PC-3 (cell line): Measurements from ENCODE around the gene ARMH4.

Experiments
- EZH2 ChIP-seq: fragments of 300-600 bp; sonication (generic); IDR thresholded peaks from one replicate; pipeline ENCODE4 v1.6.1; 2017; ENCODE audit warnings: antibody characterized with exemption, mild to moderate bottlenecking, low read length; ENCODE audit not compliant: unreplicated experiment
- TF ChIP-seq, protein P1 (sequence below): fragments of 300-600 bp; sonication (generic); conservative IDR thresholded peaks from 2 replicates; pipeline ENCODE4 v1.5.1; 2017; ENCODE audit warnings: antibody characterized with exemption, low read depth, mild to moderate bottlenecking, low read length

DNA sequence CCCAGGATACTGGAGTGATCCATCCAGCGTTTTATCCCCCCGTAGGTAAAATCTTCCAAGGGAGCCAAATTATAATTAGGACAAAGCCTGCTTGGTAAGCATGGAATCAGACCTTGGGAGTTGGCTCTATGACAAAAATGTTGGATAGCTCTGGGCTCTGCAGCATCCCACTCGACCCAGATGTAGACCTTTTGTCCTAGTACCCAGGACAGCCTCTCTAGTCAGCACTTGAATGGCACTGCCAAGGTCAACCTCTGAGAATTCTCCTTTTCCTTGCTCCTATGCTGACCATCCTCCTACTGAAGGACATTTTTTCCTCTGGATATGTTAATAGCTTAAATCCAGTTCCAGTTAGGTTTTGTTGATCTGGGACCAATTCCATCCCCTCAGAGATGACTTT is 181.4 kb downstream of the ARMH4 start:
- TF ChIP-seq, protein P1, sequence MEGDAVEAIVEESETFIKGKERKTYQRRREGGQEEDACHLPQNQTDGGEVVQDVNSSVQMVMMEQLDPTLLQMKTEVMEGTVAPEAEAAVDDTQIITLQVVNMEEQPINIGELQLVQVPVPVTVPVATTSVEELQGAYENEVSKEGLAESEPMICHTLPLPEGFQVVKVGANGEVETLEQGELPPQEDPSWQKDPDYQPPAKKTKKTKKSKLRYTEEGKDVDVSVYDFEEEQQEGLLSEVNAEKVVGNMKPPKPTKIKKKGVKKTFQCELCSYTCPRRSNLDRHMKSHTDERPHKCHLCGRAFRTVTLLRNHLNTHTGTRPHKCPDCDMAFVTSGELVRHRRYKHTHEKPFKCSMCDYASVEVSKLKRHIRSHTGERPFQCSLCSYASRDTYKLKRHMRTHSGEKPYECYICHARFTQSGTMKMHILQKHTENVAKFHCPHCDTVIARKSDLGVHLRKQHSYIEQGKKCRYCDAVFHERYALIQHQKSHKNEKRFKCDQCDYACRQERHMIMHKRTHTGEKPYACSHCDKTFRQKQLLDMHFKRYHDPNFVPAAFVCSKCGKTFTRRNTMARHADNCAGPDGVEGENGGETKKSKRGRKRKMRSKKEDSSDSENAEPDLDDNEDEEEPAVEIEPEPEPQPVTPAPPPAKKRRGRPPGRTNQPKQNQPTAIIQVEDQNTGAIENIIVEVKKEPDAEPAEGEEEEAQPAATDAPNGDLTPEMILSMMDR: no peak
- TF ChIP-seq EZH2: no peak
